ENCODE data around the gene IFITM5. TPM values are rescaled to one million over a fixed set of nuclear protein-coding genes. Genes with fewer than 3 reads are reported as not detected.
"Not testable (repeated sequence)": the region's sequence is repeated elsewhere in the genome, so short reads cannot be mapped to it uniquely, and the experiment has no call there.

IFITM5 gene
- total and polyA plus RNA-seq, 9 donors = not detected

DNA sequence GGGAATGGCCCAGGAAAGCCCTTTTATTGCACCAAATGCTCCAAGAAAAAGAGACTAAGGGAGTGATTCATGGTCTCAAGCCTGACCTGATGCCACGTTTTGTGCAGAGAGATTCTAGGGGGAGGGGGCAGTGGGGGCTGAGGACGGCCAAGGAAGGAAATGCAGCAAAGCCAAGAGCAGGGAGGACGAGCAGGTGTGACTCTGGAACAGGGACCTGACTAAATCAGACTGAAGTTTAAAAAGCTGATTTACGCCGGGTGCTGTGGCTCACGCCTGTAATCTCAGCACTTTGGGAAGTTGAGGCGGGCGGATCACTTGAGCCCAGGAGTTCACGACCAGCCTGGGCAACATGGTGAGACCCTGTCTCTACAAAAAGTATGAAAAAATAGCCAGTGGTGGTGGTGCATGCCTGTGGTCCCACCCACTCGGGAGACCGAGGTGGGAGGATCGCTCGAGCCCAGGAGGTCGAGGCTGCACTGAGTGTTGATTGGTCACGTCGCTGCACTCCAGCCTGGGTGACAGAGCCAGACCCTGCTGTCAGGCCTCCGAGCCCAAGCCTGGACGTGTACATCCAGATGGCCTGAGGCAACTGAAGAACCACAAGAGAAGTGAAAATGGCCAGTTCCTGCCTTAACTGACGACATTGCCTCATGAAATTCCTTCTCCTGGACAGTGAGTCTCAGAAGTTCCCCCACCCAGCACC lies 32.2 kb upstream of the IFITM5 start:
- peak in 2 of 5 donors; percentile 15 to 30 for DNase-seq
- intact Hi-C loops (cut with DNase I) = no loop called here
- no peaks in the 10 kb centered on the region for H3K9me3 ChIP-seq
- no peaks in the 10 kb centered on the region for H3K36me3 ChIP-seq
- H3K27me3 ChIP-seq = no peaks in the 10 kb centered on the region
- no peak overlapping the region for H3K4me3 ChIP-seq
- TF ChIP-seq EP300 (IDR thresholded peaks at IDR 0.05) (no peak), POLR2A (IDR thresholded peaks at IDR 0.05) (no peak)
- TF ChIP-seq, protein P1, sequence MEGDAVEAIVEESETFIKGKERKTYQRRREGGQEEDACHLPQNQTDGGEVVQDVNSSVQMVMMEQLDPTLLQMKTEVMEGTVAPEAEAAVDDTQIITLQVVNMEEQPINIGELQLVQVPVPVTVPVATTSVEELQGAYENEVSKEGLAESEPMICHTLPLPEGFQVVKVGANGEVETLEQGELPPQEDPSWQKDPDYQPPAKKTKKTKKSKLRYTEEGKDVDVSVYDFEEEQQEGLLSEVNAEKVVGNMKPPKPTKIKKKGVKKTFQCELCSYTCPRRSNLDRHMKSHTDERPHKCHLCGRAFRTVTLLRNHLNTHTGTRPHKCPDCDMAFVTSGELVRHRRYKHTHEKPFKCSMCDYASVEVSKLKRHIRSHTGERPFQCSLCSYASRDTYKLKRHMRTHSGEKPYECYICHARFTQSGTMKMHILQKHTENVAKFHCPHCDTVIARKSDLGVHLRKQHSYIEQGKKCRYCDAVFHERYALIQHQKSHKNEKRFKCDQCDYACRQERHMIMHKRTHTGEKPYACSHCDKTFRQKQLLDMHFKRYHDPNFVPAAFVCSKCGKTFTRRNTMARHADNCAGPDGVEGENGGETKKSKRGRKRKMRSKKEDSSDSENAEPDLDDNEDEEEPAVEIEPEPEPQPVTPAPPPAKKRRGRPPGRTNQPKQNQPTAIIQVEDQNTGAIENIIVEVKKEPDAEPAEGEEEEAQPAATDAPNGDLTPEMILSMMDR (IDR thresholded peaks at IDR 0.05) = no peak
- H3K4me1 ChIP-seq (ENCODE audit: insufficient read depth) = peaks cover 20% of the 10 kb centered on the region
- 78 to 84% (median 83%) methylated on average over 19 of the region's 19 CpGs for WGBS, 3 donors
- no peak overlapping the region for H3K27ac ChIP-seq

DNA sequence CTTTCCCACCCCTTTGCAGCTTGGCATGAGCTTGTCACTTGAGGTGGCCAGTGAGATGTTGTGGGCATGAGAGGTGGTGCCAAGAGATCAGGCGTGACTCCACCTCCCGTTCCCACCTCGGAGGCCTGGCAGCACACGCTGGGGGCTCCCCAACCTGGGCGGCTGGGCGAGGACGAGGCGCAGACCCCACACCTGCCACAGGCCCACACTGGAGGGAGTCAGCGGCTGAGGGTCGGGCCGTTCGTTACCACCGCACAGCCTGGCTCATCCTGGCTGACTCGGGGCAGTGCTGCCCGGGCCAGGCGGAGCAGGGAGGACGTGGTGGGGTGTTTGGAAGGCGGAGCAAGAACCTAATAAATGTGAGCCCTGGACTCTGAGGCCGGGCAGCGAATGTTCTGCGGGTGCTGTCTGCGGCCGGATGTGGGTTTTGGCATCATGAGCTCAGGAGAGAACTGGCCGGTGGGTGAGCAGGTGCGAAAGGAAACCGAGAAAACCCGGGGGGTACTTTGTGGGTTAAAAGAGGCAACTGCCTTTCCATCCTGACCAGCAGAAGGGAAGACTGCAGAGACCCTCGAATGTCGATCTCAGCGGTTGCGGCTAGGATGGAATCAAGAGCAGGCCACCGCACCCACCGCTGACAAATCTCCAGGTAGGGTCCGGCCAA lies 31.5 kb upstream of the IFITM5 start:
- peaks cover 21% of the 10 kb centered on the region for H3K4me1 ChIP-seq (ENCODE audit: insufficient read depth)
- DNase-seq = peak in 2 of 5 donors; percentile 23 to 43
- intact Hi-C loops (cut with DNase I) = no loop called here
- H3K27ac ChIP-seq = no peak overlapping the region
- no peaks in the 10 kb centered on the region for H3K36me3 ChIP-seq
- no peaks in the 10 kb centered on the region for H3K27me3 ChIP-seq
- H3K9me3 ChIP-seq = no peaks in the 10 kb centered on the region
- H3K4me3 ChIP-seq = no peak overlapping the region
- TF ChIP-seq, protein P1 (IDR thresholded peaks at IDR 0.05) = no peak
- TF ChIP-seq EP300 (IDR thresholded peaks at IDR 0.05) (no peak), POLR2A (IDR thresholded peaks at IDR 0.05) (no peak)
- WGBS, 3 donors = 87 to 89% (median 88%) methylated on average over 34 of the region's 34 CpGs

DNA sequence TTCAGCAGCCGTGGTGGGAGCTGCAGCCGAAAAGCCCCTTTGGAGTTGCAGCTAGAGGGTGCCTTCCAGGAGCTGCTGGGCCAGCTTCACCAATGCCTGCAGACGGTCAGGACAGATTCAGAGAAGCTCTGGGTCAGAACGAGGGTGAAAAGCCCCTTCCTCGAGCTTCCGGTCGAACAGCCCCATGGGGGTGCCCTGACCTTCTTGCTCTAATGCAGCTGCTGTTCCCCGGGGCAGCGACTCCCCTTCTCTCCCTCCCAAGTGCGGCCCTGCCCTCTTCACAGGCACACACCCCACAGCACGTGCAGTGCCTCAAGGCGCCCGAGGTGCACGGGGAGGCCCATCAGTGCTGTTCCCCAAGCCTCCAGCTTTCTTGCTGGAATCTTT lies 31.0 kb upstream of the IFITM5 start:
- DNase-seq = peak in 2 of 5 donors; percentile 19 to 36
- Histone ChIP-seq H3K4me1 (ENCODE audit: insufficient read depth) (peaks cover 20% of the 10 kb centered on the region), H3K9me3 (no peaks in the 10 kb centered on the region), H3K27me3 (no peaks in the 10 kb centered on the region), H3K36me3 (no peaks in the 10 kb centered on the region), H3K4me3 (no peak overlapping the region), H3K27ac (no peak overlapping the region)
- intact Hi-C loops (cut with DNase I) = no loop called here
- WGBS, 3 donors = 66 to 77% (median 68%) methylated on average over 14 of the region's 14 CpGs
- TF ChIP-seq POLR2A (IDR thresholded peaks at IDR 0.05) (no peak), EP300 (IDR thresholded peaks at IDR 0.05) (no peak)
- TF ChIP-seq, protein P1 (IDR thresholded peaks at IDR 0.05) = no peak

DNA sequence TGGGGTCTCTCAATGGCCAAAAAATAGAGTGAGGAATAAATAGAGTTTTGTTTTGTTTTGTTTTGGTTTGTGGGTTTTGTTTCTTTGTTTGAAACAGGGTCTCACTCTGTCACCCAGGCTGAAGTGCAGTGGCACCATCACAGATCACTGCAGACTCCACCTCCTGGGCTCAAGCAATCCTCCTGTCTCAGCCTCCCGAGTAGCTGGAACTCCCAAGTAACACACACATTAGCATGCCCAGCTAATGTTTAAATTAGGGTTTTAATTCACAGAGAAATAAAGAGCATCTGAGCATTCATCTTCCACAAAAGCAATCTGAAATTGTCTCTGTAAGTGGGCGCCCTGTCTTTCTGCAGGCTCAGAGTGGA lies 30.5 kb upstream of the IFITM5 start:
- peak in 1 of 5 donors; percentile 23 for DNase-seq
- WGBS, 3 donors = 92 to 94% (median 93%) methylated on average over 2 of the region's 2 CpGs

DNA sequence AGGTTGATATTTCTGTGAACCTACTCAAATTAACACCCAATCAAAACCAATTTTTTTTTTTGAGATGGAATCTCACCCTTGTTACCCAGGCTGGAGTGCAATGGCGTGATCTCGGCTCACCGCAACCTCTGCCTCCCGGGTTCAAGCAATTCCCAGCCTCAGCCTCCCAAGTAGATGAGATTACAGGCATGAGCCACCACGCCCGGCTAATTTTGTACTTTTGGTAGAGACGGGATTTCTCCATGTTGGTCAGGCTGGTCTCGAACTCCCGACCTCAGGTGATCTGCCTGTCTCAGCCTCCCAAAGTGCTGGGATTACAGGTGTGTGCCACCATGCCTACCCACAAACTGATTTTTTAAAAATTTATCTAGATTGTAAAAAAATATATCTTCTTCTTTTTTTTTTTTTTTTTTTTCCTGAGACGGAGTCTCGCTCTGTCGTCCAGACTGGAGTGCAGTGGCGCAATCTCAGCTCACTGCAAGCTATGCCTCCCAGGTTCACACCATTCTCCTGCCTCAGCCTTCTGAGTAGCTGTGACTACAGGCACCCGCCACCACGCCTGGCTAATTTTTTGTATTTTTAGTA lies 29.3 kb upstream of the IFITM5 start:
- 86 to 93% (median 92%) methylated on average over 15 of the region's 15 CpGs for WGBS, 3 donors

More for the DNA sequence above, 30.5 kb upstream of the IFITM5 start:
- no peaks in the 10 kb centered on the region for H3K27me3 ChIP-seq
- no peaks in the 10 kb centered on the region for H3K9me3 ChIP-seq
- peaks cover 20% of the 10 kb centered on the region for H3K4me1 ChIP-seq (ENCODE audit: insufficient read depth)
- intact Hi-C loops (cut with DNase I) = no loop called here
- H3K36me3 ChIP-seq = no peaks in the 10 kb centered on the region
- no peak overlapping the region for H3K27ac ChIP-seq
- TF ChIP-seq, protein P1 (IDR thresholded peaks at IDR 0.05) = no peak
- no peak for TF ChIP-seq POLR2A (IDR thresholded peaks at IDR 0.05)
- TF ChIP-seq EP300 (IDR thresholded peaks at IDR 0.05) = no peak
- no peak overlapping the region for H3K4me3 ChIP-seq

More for the DNA sequence above, 29.3 kb upstream of the IFITM5 start:
- DNase-seq = peak in 3 of 5 donors; percentile 20 to 32 (median 26)
- intact Hi-C loops (cut with DNase I); H3K4me3 ChIP-seq; H3K36me3 ChIP-seq; H3K27me3 ChIP-seq; H3K9me3 ChIP-seq: not testable (repeated sequence)
- H3K27ac ChIP-seq = peak overlapping the region in 1 of 2 donors; percentile 12
- H3K4me1 ChIP-seq (ENCODE audit: insufficient read depth) = peaks cover 26% of the 10 kb centered on the region

Data from ovary (tissue), 9 donors.